HG03060 (cell line): Measurements from ENCODE around the gene KCNJ6.

Experiments used
- ATAC-seq: cut with Tn5 transposase; IDR thresholded peaks from one replicate; pipeline ENCODE4 v1.9.1; 2021; ENCODE audit warnings: low read depth, moderate number of reproducible peaks; ENCODE audit not compliant: unreplicated experiment

KCNJ6 gene

GRCh38 chr21:37561941-37562919 lies 354.0 kb downstream of the KCNJ6 start:
- no peak for ATAC-seq

DNA sequence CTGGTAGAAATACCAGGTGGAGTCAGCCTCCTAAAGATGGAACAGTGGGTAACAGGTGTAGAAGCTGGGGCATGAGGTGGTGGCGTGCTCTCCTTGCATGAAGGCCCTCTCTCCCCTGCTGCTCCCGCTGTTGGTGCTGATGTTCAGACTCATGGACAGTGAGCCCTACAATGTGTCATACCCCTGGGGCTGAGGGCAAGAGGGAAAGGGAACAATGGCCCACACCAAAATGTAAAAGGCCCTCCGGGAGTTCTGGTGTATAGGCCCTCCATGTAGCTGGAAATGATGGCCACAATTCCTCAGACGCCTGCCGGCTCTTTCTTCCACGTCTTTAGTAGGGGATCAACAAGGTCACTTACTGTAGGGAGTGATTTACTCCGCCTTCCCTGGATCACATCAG lies 354.8 kb downstream of the KCNJ6 start:
- ATAC-seq = no peak

DNA sequence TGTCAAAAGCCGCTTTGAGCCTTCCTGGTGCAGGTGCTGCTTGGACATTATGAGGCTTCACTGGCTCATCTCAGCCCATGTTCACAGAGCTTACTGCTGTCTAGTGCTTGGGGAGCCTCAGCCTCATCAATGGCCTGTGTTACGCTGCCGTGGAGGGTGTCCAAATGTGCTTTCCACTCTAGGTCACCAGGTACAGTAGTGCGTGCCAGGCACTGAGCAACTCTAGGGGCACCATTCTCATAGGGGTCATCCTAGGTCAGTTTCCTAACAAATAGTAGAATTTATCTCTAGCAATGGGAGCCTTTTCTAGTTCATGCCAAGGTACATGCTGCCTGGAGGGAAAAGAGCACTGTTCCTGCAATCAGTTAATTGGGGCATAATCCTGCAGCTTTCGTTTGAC lies 355.9 kb downstream of the KCNJ6 start:
- ATAC-seq = no peak

- no peak for ATAC-seq
Measured at GRCh38 chr21:37558676-37559211, 357.5 kb downstream of the KCNJ6 start.
